ENCODE measurements around the gene UGT1A7.
"Not testable (repeated sequence)": the region's sequence is repeated elsewhere in the genome, so short reads cannot be mapped to it uniquely, and the experiment has no call there.

The UGT1A7 gene

DNA sequence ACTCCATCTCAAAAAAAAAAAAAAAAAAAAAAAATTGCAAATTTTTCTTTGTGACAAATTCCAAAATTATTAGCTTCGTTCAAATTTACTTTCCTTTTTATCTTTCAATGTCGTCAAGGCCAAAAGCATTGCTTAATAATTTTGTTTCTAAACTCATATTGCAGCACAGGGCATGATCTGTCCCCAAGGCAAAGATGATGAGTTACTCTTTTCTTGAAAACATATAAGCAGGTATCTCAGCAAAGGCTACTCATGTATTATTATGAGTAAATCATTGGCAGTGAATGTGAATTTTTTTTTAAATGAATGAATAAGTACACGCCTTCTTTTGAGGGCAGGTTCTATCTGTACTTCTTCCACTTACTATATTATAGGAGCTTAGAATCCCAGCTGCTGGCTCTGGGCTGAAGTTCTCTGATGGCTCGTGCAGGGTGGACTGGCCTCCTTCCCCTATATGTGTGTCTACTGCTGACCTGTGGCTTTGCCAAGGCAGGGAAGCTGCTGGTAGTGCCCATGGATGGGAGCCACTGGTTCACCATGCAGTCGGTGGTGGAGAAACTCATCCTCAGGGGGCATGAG lies at the start of gene UGT1A7:
TSS of gene UGT1A7 (plus strand) at position 381 of the 579 bp plus-strand sequence. CDS start at position 418, 37 bp downstream.
- Mint-ChIP-seq H3K9me3 (no peaks in the 10 kb centered on the region), H3K36me3 (ENCODE audit: low read depth) (no peaks in the 10 kb centered on the region), H3K4me3 (no peak within 1 kb of the TSS), H3K27me3 (ENCODE audit: low read depth) (peaks cover 3% of the 10 kb centered on the region), H3K4me1 (no peaks in the 10 kb centered on the region), H3K27ac (no peak within 1 kb of the TSS)
- TF ChIP-seq, protein P1, sequence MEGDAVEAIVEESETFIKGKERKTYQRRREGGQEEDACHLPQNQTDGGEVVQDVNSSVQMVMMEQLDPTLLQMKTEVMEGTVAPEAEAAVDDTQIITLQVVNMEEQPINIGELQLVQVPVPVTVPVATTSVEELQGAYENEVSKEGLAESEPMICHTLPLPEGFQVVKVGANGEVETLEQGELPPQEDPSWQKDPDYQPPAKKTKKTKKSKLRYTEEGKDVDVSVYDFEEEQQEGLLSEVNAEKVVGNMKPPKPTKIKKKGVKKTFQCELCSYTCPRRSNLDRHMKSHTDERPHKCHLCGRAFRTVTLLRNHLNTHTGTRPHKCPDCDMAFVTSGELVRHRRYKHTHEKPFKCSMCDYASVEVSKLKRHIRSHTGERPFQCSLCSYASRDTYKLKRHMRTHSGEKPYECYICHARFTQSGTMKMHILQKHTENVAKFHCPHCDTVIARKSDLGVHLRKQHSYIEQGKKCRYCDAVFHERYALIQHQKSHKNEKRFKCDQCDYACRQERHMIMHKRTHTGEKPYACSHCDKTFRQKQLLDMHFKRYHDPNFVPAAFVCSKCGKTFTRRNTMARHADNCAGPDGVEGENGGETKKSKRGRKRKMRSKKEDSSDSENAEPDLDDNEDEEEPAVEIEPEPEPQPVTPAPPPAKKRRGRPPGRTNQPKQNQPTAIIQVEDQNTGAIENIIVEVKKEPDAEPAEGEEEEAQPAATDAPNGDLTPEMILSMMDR (IDR thresholded peaks at IDR 0.05; ENCODE audit: unreplicated experiment in 3 of 3) = no peak

DNA sequence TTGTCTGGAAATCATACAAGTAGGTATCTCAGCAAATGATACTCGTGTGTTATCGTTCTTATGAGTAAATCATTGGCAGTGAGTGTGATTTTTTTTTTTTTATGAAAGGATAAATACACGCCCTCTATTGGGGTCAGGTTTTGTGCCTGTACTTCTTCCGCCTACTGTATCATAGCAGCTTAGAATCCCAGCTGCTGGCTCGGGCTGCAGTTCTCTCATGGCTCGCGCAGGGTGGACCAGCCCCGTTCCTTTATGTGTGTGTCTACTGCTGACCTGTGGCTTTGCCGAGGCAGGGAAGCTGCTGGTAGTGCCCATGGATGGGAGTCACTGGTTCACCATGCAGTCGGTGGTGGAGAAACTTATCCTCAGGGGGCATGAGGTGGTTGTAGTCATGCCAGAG lies 45.4 kb upstream of the UGT1A7 start, which contains the start of gene UGT1A10:
TSS of gene UGT1A10 (plus strand) at position 143 of the 400 bp plus-strand sequence. CDS start at position 218, 75 bp downstream.
- peaks cover 15% of the 10 kb centered on the region for H3K9me3 Mint-ChIP-seq
- H3K4me3 Mint-ChIP-seq; H3K36me3 Mint-ChIP-seq (ENCODE audit: low read depth); H3K4me1 Mint-ChIP-seq; H3K27ac Mint-ChIP-seq: not testable (repeated sequence)
- H3K27me3 Mint-ChIP-seq (ENCODE audit: low read depth) = peaks cover 17% of the 10 kb centered on the region

DNA sequence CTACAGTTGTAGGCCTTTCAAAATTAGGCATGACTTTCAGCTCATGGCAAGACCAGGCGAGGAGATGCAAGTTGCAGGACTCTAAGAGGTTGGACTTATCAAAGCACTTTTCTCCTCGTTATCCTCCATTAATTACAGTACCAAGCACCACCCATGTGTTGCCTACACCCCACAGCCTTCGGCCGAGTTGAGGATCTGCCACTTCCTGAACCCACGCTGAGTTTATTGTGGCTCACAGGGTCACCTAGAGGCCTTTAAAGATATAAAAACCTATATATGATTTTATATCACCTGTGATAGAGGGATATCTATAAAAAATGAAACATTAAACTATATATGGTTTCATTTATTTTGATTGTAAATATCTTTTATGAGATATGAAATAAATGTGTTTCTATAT lies 42.9 kb upstream of the UGT1A7 start:
- Mint-ChIP-seq H3K36me3 (ENCODE audit: low read depth) (no peaks in the 10 kb centered on the region), H3K9me3 (peaks cover 15% of the 10 kb centered on the region), H3K27me3 (ENCODE audit: low read depth) (peaks cover 10% of the 10 kb centered on the region), H3K27ac (no peak overlapping the region), H3K4me3 (no peak overlapping the region), H3K4me1 (no peaks in the 10 kb centered on the region)
- TF ChIP-seq, protein P1 (IDR thresholded peaks at IDR 0.05; ENCODE audit: unreplicated experiment in 3 of 3) = no peak

DNA sequence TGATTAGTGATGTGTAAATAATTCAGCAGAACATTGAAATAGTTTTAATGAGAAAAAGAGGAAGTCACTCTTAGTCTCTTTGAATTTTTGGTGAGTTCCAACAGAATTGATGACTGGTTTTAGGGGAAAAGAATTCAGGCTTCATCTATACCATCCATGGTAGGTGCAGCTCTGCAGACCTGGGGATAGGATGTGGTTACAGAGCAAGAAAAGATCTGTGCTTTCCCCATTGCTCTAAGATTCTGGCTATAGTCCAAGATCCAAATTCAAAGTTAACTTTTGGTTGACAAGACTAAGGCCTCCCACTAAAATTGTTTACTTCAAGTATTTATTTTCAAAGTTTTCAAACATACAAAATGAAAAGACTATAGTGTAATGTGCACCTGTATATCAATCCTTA lies 41.8 kb upstream of the UGT1A7 start:
- Mint-ChIP-seq H3K4me1 (no peaks in the 10 kb centered on the region), H3K27ac (no peak overlapping the region)

DNA sequence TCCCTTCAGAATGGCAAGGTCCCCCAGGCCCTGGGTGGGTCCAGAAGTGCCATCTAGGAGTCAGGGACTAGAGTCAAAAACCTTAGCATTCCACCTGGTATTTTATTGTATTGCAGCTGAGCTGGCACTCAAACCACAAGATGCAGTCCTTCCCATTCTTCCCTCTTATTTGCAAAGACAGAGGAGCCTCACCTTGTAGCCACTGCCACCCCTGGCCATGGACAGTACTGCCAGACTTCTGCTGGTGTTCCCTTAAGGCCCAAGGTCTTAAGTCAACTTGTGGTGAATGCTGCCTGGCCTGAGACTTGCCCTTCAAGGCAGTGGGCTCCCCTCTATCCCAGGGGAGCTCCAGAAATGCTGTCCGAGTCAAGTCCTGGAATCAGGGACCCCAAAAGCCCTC lies 38.6 kb upstream of the UGT1A7 start:
- no peak overlapping the region for H3K4me3 Mint-ChIP-seq
- no peaks in the 10 kb centered on the region for H3K27me3 Mint-ChIP-seq (ENCODE audit: low read depth)
- H3K9me3 Mint-ChIP-seq = peaks cover 30% of the 10 kb centered on the region
- no peaks in the 10 kb centered on the region for H3K4me1 Mint-ChIP-seq
- TF ChIP-seq, protein P1 (IDR thresholded peaks at IDR 0.05; ENCODE audit: unreplicated experiment in 3 of 3) = no peak
- H3K27ac Mint-ChIP-seq = no peak overlapping the region
- peaks cover 5% of the 10 kb centered on the region for H3K36me3 Mint-ChIP-seq (ENCODE audit: low read depth)

More for the DNA sequence above, 41.8 kb upstream of the UGT1A7 start:
- Mint-ChIP-seq H3K27me3 (ENCODE audit: low read depth) (peaks cover 8% of the 10 kb centered on the region), H3K4me3 (no peak overlapping the region), H3K36me3 (ENCODE audit: low read depth) (no peaks in the 10 kb centered on the region), H3K9me3 (peaks cover 18% of the 10 kb centered on the region)
- TF ChIP-seq, protein P1 (IDR thresholded peaks at IDR 0.05; ENCODE audit: unreplicated experiment in 3 of 3) = no peak

DNA sequence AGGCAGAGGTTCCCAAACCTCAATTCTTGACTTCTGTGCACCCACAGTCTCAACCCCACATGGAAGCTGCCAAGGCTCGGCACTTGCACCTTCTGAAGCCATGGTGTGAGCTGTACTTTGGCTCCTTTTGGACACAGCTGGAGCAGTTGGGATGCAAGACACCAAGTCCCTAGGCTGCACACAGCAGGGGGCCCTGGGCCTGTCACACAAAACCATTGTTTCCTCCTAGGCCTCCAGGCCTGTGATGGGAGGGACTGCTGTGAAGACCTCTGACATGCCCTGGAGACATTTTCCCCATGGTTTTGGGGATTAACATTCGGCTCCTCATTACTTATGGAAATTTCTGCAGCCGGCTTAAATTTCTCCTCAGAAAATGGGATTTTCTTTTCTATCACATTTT lies 35.7 kb upstream of the UGT1A7 start:
- H3K4me1 Mint-ChIP-seq; H3K36me3 Mint-ChIP-seq (ENCODE audit: low read depth); H3K27ac Mint-ChIP-seq; H3K27me3 Mint-ChIP-seq (ENCODE audit: low read depth); H3K4me3 Mint-ChIP-seq: not testable (repeated sequence)
- H3K9me3 Mint-ChIP-seq = peaks cover 30% of the 10 kb centered on the region

DNA sequence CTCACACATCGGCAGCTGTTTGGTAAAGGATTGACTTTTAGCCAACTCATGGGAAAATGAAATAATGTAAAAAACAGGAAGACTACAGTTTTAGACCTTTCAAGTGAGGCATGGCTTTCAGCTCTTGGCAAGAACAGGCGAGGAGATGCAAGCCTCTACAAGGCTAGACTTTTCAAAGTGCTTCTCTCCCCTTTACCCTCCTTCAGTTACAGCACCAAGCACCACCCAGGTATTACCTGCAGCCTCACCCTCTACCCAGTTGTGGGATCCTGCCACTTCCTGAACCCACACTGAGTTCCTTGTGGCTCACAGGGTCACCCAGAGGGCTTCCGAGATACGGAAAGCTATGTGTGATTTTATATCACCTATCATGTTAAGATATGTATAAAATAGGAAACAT lies 30.7 kb upstream of the UGT1A7 start:
- Mint-ChIP-seq H3K36me3 (ENCODE audit: low read depth) (peaks cover 5% of the 10 kb centered on the region), H3K4me1 (no peaks in the 10 kb centered on the region), H3K4me3 (no peak overlapping the region), H3K27me3 (ENCODE audit: low read depth) (no peaks in the 10 kb centered on the region), H3K9me3 (peaks cover 15% of the 10 kb centered on the region), H3K27ac (no peak overlapping the region)
- TF ChIP-seq, protein P1 (IDR thresholded peaks at IDR 0.05; ENCODE audit: unreplicated experiment in 3 of 3) = no peak
